Left colon (tissue), 2 donors: ENCODE measurements around the gene HAO1. TPM values are rescaled to one million over a fixed set of nuclear protein-coding genes. Genes with fewer than 3 reads are reported as not detected.

Experiments
- ATAC-seq: fragments of 200-7000 bp; cut with Tn5 transposase; one replicate; pipeline ENCODE4 v1.9.1; 2020; ENCODE audit warnings: mild to moderate bottlenecking, moderate library complexity
- DNase-seq, 2 donors: peaks; one replicate each; pipeline ENCODE4 v3.0.0-alpha.2; 2020
- intact Hi-C, 2 donors: fragments of 100-400 bp; cut with DNase I in 1 of 2; cut with micrococcal nuclease in 1 of 2; formaldehyde crosslinking; loops; one replicate each; pipeline versions ENCODE4 v1.11.2 to v1.14.0; 2022; cut with DNase I, micrococcal nuclease
- total RNA-seq, 2 donors: library from RNA; stranded (reverse); fragmentation: NEBNext Ultra II Directional; extraction: Animal tissue kit (Norgen Biotek cat#: 25700); gene quantifications; one replicate each; pipeline ENCODE4 v1.2.1, GENCODE V29; 2021
- donor health status: DM: no; HTN: no; CAD: no.
- donor health status: DM: yes; HTN: yes; CAD: no.

Gene HAO1
- total RNA-seq, 2 donors from 2014 or later = not detected

DNA sequence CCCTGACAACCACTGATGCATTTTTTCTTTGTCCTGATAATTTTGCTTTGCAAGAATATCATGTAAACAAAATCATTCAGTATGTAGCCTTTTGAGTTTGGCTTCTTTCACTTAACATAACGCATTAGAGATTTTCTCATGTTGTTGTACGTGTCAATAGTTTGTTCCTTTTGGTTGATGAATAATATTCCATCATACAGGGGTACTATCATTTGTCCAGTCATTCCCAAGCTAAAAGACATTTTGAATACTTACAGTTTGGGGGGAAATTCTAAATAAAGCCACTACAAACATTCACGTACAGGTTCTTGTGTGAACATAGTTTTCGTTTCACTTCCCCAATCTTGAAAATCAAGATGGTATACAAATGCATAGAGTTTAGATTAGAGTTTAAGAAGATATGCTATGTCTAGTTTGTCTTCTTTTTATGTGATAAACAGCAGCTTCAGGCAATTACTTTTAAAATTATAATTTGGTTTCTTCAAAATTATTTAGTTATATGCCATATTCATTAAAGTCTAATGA, 5.2 kb downstream of the HAO1 start:
- DNase-seq = no peak
- ATAC-seq = no peak
- intact Hi-C loops = loop anchor here in 1 of 2 donors (10.0 kb wide), 1 partner anchor 790 kb away; no protein-coding TSS in a partner anchor

DNA sequence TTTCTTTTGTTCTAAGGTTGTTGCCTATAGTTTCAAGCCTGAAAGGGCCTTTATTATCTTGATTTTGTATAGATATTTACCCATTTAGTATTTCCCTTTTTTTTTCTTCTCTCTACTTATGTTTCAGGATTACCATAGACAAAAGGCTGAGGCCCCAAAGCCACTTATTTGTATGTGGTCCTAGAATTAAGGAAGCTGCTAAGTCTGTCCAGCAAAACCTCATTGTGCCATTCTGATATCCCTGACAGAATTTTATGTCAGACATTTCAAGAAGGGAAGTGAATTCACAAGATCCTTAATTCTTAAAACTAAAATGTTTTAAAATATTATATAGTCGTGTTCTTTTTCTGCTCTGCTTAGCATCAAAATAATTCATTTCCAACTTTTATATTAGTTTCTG, 6.9 kb downstream of the HAO1 start:
- ATAC-seq (no peak), DNase-seq (no peak)
- intact Hi-C loops = loop anchor here in 1 of 2 donors (10.0 kb wide), 1 partner anchor 791 kb away; no protein-coding TSS in a partner anchor

DNA sequence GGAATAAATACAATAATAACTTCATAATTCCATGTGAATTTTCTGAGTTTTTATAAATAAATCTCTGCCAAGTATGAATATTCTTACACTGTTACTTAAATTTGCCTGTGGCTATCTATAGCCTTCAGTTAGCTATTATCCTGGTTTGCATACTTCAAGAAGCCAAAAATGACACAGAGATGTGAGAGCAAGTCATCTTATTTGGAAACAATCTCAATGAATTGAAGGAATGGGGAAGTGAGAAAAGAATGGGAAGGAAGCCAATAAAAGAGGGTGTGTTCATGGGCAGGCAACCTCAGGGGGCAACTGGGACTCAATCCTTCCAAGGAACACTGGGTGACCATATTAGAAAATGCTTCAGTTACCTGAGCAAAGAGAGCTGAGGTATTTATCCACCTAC, 9.9 kb downstream of the HAO1 start:
- no peak for ATAC-seq

DNA sequence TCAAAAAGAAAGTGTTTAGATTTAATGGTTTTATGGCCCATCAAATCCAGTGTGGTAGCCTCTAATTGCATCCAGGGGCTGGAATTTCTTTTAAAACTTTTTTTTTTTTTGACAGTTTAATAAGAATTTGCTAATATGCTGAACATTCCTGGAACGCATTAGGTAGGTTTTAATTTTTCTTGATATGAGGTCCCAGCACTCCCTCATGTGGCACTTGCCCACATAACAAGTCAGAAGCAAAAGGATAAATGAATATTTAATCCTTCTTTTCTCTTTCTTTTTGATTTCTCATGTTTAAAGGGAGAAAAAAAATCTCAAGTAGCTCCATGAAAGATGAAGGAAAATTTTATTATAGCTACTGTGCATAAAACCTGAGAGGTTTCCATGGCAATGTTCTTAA, 13.5 kb downstream of the HAO1 start:
- ATAC-seq (no peak), DNase-seq (no peak)
- intact Hi-C loops = no loop called here

More for the DNA sequence above, 9.9 kb downstream of the HAO1 start:
- no peak for DNase-seq
- intact Hi-C loops = loop anchor here in 1 of 2 donors (10.0 kb wide), 1 partner anchor 794 kb away; no protein-coding TSS in a partner anchor

DNA sequence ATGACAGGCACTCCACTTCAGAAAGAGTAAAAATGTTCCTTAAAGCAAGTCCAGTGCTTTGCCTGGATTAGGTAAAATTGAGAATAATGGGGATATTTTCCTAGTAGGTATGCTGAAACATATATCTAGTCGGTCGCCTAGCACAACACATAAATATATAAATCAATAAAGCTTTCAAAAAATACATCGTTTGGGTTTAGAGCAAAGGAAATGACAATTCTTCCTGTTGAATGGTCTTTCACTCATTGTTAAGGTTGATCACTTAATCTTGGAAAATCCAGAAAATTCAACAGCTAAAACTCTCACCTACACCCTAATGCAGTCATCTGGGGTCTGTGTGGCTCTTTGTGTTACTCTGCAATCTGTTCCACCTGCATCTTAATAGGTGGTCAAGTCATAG, 13.9 kb downstream of the HAO1 start:
- intact Hi-C loops = no loop called here
- no peak for ATAC-seq
- no peak for DNase-seq

DNA sequence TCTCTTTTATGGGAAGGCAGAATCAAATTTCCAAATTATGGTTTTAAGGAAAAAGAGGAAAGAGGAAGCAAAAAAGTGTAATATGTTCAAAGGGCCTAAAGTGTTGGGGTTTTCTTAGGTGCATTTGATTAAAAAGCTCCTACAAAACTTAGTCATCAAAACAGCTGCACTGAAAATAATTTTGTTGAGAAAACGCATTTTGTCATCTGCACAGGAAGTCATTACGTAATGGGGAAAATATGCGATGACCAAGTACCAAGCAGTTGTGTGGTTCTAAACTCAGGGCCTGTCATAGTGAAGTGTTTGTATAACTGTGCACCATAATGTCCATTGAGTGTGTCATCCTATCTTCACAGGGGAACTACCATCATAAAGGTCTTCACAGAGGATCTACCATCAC, 15.6 kb downstream of the HAO1 start:
- ATAC-seq = no peak
- no peak for DNase-seq
- intact Hi-C loops = no loop called here

GRCh38 chr20:7916648-7917047, 23.6 kb downstream of the HAO1 start:
- DNase-seq = no peak
- ATAC-seq = no peak
- intact Hi-C loops = no loop called here

- no peak for ATAC-seq
- intact Hi-C loops = no loop called here
- no peak for DNase-seq
Measured at GRCh38 chr20:7912551-7912950, 27.7 kb downstream of the HAO1 start.

GRCh38 chr20:7911586-7912330, 28.5 kb downstream of the HAO1 start:
- ATAC-seq (no peak), DNase-seq (no peak)
- intact Hi-C loops = no loop called here

GRCh38 chr20:7908905-7909304, 31.4 kb downstream of the HAO1 start:
- DNase-seq (no peak), ATAC-seq (no peak)
- intact Hi-C loops = no loop called here

DNA sequence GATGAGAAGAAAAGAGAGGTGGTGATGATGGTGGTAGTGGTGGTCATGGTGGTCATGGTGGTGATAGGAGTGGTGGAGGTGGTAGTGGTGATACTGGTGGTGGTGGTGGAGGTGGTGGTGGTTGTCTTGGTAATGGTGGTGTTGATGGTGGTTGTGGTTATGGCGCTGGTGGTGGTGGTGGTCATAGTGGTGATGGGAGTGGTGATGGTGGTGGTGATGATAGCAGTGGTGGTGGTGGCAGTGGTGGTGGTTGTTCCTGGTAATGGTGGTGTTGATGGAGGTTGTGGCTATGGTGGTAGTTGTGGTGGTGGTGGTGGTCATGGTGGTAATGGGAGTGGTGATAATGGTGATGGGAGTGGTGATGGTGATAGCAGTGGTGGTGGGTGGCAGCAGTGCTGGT, 36.8 kb downstream of the HAO1 start:
- intact Hi-C loops = no loop called here
- DNase-seq = no peak
- ATAC-seq = no peak

DNA sequence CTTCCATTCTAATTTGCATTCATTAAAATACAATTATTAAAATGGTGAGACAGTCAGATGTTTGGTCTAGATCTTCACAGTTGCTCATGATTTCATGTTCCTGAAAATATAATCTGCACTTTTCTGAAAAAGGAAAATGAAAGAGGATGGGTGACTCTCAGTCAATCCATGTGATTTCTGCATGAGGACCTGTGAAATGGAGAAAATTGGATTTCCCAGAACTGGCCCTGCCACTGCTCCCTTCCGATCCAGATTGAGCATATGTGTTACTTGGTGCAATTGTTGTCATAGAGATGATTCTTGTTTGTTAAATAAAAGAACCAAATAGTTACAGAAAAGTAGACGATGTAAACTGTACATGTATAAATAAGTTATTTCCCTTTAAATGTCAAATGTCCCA, 37.4 kb downstream of the HAO1 start:
- no peak for ATAC-seq
- intact Hi-C loops = no loop called here
- no peak for DNase-seq

DNA sequence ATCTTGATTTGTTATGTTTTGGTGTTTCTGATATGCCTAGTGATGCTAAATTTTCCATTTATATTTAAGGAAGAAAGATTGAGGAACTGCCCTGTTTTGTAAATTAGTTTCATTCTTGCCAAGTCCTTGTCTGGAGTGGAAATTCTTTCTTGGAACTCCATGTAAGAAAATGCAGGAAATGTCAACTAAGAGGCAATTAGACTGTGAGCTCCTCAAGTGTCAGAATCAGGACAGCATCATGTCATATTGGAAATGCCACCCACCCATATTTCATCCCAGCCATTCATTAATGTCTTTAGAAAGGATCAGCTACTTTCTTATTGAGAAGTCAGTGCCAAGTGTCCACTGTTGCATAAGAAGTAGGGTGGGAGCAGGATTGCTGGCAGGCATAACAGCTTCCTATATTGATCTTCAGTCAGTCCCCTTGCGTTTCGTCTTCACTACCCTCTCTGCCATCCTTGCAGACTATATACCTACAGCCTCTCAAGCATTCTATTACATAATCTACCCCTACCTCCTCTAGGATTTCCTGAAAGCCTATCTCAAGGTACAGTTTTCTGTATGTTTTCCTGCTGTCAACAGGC, 42.4 kb downstream of the HAO1 start:
- DNase-seq (no peak), ATAC-seq (no peak)
- intact Hi-C loops = no loop called here

DNA sequence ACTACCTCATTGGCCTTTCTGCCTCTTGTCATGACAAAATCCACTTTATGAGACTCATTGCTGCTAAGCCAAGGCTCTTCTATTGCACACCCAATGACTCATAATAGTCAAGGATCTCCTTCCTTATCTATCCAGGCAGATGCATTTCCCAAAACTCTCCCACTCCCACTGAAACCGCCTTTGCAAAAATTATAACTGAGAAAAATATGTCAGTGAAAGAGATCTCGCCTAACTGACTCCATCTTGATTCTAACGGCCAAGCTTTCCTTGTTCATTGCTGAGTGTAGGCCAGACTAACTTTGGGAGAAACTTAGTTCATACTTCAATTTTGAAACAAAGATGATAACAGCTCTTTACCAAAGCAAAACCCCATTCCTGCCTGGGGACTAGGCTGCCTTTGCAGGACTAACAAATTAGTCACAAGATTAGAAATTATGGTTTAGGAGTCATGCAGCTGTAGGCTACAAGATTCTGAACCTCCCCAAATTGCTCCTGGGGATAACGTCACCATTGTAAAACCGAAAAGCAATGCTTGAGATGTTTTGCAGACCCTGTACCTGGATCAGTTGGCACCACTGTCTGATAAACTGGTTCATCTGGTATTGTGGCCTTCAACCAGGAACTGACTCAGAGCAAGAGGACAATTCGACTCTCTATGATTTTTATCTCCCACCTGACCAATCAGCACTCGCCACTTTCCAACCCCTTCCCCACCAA, 47.1 kb downstream of the HAO1 start:
- intact Hi-C loops = no loop called here
- ATAC-seq (no peak), DNase-seq (no peak)

DNA sequence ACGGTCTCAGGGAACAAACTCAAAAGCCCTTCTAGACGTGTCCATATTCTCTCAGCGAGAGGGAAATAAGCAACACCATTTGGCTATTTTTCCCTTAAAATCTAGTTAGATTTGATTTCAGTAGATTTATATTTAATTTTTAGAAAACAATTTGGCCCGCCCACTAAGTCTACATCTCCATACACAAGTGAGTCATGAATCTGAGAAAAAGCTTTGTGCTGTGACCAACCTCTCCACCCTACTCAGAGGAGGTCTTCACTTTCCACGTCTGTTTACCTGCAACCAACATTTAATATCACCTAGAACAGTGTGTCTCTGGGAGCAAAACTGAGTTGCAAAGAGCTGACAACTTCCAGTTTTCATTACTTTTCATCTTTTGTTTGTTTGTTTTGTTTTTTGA, 48.6 kb downstream of the HAO1 start:
- no peak for DNase-seq
- intact Hi-C loops = no loop called here
- ATAC-seq = no peak

- ATAC-seq (no peak), DNase-seq (no peak)
- intact Hi-C loops = no loop called here
Measured at GRCh38 chr20:7889736-7890135, 50.5 kb downstream of the HAO1 start.

DNA sequence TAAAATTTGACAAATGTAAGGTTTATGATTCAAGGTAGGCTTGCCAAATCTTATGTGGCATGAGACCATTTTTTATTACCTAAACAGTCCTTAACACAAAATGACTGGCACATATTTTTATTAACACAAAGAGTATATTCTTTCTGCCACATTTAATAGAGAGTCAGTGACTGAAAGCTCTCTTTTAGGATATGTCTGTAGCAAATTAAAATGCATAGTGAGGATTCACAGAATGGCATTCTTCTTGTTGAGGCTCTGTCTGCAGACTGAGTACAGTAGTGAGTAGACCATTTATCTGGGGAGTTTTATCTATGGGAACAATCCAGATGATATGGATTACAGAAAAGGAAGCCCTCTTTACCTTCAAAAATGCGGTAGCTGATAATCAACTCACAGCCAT, 56.5 kb downstream of the HAO1 start:
- DNase-seq (no peak), ATAC-seq (no peak)
- intact Hi-C loops = no loop called here

DNA sequence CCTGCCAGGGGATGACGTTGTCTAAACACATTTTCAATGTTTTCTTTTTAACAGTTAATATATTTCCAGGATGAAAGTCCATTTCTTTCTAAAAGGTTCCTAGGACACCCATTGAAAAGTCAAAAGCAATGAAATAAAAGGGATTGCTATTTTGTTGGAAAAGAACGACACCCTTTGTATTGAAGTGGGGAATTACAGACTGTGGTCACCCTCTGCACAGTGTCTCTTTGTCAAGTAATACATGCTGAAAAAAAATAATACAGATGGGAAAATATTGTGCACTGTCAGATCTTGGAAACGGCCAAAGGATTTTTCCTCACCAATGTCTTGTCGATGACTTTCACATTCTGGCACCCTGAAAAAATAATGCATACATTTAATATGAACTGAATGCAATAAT, 56.9 kb downstream of the HAO1 start:
- no peak for DNase-seq
- intact Hi-C loops = no loop called here
- no peak for ATAC-seq

GRCh38 chr20:7882076-7882475, 58.2 kb downstream of the HAO1 start:
- intact Hi-C loops = no loop called here
- ATAC-seq (no peak), DNase-seq (no peak)

- intact Hi-C loops = no loop called here
- DNase-seq (no peak), ATAC-seq (no peak)
Measured at GRCh38 chr20:7881551-7881950, 58.7 kb downstream of the HAO1 start.
